ENCODE results near the gene ANKRD50.

DNA sequence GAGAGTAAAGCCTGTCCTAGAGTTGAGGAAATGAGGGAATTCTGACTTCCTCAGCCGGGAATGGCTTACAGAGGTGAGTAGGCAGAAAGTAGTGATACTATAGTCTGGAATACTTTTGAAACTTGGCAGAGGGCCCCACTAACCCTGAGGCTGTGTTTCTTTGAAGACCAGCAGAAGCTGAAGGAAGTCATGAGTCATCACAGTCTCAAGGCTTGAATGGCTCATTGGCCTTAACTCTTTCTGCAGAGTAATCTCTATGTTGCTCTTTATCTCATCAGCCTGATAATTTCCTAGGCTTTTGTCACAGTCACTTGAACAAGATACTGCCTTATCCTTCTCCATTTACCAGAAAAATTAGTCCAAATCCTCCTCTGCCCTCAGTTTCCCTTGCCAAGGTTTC lies 80.8 kb downstream of the ANKRD50 start:
- TF ChIP-seq, protein P1, sequence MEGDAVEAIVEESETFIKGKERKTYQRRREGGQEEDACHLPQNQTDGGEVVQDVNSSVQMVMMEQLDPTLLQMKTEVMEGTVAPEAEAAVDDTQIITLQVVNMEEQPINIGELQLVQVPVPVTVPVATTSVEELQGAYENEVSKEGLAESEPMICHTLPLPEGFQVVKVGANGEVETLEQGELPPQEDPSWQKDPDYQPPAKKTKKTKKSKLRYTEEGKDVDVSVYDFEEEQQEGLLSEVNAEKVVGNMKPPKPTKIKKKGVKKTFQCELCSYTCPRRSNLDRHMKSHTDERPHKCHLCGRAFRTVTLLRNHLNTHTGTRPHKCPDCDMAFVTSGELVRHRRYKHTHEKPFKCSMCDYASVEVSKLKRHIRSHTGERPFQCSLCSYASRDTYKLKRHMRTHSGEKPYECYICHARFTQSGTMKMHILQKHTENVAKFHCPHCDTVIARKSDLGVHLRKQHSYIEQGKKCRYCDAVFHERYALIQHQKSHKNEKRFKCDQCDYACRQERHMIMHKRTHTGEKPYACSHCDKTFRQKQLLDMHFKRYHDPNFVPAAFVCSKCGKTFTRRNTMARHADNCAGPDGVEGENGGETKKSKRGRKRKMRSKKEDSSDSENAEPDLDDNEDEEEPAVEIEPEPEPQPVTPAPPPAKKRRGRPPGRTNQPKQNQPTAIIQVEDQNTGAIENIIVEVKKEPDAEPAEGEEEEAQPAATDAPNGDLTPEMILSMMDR (IDR thresholded peaks at IDR 0.05; ENCODE audit: low read length), result no peak
- TF ChIP-seq EZH2 (optimal IDR thresholded peaks at IDR 0.05; ENCODE audit: low read depth, low read length), result no peak
- no peak for TF ChIP-seq EZH2phosphoT487 (IDR thresholded peaks at IDR 0.05; ENCODE audit: low read length)
